AG08396 (cell line): ENCODE results near the gene EXD1.
"Not testable (repeated sequence)": the region's sequence is repeated elsewhere in the genome, so short reads cannot be mapped to it uniquely, and the experiment has no call there.

Experiments used
- DNase-seq: peaks from one replicate; pipeline ENCODE4 v3.0.0; 2012; ENCODE audit warnings: low spot score, mixed read lengths

Gene EXD1, protein sequence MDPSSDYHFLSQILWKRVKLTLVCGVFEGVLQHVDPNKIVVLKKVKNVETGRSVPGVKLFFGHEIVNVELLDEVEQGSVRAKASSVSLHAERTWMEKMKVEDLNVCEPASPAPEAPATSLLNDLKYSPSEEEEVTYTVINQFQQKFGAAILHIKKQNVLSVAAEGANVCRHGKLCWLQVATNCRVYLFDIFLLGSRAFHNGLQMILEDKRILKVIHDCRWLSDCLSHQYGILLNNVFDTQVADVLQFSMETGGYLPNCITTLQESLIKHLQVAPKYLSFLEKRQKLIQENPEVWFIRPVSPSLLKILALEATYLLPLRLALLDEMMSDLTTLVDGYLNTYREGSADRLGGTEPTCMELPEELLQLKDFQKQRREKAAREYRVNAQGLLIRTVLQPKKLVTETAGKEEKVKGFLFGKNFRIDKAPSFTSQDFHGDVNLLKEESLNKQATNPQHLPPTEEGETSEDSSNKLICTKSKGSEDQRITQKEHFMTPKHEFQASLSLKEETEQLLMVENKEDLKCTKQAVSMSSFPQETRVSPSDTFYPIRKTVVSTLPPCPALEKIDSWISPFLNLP

DNA sequence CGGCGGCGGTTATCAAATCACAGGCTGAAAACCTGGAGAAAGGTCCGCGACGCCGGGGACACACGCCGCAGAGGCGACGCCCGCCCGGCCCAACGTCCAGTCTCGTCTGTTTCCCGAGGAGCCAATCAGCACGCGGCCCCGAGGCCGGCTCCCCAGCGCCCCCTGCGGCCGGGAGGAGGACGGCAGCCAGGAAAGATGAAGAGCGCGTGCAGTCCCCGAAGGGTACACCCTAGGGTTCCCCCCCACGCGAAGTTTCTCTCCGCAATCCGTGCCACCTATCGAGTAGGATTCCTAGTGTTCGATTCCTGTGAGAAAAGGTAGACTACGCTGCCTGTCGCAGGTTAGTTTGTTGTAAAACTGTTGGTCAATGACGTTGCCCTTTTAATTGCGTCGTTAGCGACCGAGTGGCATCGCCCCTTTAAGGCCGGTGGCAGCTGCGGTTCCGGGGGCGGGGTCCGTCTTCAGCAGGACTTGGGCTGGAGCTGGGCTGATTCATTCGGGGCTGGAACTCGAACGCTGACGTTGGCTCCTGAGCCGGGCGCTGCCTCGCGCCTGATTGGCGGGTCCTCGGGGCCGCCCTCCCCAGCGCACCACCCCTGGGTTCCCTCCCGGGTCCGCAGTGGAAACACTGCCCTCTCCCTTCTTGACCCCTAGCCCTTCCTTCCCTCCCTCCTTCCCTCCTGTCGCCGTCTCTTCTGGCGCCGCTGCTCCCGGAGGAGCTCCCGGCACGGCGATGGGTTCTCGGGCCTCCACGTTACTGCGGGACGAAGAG, at the start of gene EXD1, which contains the start of gene CHP1:
Gene EXD1, minus strand, starts transcription at position 108 of the 772 bp plus-strand sequence. CDS start 4,182 bp downstream, outside the sequence.
Gene CHP1, plus strand, starts transcription at position 619 of the 772 bp plus-strand sequence. Its CDS starts 115 bp downstream, at position 734.
- DNase-seq, result peak; percentile 96

DNA sequence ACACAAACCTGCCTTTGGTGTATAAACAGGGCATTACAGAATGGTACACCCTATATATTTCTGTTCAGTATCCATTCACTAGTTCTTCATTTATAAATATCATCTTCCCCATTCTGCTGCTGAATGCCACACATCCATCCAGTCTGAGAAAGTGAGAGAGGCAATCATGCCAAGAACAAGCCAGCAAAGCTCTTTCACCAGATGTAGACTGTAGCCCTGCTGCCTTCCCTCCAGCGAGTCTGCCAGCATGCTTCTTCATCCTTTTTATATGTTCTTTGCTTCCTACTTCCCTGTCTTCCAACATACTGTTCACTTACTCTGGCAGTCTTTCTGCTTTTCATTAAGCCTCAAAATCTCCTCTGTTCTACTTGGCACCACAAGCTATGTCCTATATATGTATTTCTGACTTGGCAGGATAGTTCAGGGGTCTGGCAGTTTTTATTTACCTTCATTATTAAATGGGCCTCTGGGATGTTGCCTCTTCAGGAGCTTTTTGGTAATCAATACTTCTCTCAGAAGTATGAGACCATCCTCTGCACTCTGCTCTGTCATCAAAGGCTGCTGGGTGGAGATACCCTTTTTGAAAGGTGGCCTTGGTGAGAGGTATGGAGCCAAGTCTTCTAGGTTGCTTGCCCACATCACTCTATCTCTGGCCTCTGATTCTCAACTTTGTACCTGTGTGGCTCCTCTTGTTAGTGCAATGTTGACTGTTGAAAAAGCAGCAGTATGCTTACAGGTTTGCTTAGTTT, 49.2 kb upstream of the EXD1 start:
- DNase-seq, result no peak

DNA sequence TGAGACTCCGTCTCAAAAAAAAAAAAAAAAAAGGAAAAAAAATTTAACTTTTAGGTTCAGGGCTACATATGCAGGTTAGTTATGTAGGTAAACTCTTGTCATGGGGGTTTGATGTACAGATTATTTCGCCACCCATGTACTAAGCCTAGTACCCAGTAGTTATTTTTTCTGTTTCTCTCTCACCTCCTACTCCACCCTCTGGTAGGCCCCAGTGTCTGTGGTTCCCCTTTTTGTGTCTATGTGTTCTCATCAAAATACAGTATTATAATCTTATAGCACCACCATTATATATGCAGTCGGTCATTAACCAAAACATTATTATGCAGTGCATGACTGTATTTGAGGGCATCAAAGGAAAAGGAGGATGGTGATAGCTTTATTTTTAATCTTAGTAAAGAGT, 47.8 kb upstream of the EXD1 start:
- no peak for DNase-seq

DNA sequence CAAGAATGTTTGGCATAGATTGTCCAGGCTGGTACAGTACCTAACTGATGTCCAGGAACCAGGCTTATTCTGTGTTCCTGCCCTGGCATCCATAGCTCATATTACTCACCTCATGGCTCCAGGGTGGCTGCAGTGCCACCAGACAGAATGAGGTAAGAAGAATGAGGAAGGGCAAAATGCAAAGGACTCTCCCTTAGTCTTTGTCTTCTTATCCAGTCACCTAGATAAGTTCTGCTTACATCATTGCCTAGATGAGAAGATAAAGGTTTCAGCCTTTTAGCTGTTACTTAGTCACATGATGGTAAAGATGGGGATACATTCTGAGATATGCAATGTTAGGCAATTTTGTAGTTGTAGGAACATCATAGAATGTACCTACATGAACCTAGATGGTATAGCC, 46.3 kb upstream of the EXD1 start:
- no peak for DNase-seq

DNA sequence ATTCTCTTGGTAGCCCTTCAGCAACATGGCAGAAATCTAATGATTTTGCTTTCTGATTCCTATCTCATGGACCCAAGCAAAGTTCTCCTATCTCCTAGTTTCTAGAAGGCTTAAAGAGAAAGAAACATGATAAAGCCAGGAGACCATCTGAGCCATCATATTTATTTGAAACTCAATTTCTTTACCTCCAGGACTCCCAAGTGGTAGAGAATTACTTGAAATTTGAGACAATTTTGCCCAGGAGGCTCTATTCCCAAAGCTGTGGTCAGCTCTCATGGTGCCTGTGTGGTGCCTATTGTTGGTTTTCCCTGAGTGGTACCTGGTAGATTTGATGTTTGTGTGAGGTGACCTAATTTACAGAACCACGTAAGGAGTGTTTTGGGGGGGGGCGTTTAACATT, 39.3 kb upstream of the EXD1 start:
- no peak for DNase-seq

DNA sequence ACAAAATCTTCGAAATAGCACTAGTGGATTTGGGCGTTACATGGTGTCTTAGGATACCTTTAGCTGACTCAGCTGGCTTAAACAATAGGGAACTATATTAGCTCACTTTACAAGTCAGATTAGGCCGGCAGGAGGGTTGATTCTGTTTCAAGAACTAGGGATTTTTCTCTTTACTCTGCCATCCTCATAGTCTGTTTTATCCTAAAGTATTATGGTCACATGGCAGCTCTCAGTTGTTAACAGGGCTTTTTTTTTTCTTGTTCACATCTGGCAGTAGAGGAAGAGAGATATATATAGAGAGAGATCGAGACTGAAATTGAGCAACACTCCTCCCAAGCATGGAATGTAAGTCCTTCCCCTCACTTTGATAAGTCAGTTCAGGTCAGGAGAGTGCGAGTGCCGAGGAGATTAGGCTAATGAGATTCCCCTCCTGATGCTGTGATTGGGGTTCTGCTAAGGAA, 33.4 kb upstream of the EXD1 start:
- no peak for DNase-seq

DNA sequence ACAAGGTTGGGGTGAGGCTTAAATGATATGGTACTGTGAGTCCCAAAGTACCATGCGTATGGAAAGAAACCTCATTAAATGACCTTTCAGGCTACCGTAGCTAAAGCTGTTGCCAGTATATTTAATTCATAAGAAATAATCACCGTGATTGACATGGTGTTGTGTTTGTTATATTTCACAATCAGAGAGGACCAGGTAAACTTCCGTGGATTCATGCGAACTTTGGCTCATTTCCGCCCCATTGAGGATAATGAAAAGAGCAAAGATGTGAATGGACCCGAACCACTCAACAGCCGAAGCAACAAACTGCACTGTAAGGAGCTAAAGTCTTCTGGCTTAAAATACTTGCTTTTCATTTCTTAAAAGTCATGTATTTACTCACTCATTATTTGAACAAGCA, 32.0 kb upstream of the EXD1 start:
- DNase-seq, result no peak

DNA sequence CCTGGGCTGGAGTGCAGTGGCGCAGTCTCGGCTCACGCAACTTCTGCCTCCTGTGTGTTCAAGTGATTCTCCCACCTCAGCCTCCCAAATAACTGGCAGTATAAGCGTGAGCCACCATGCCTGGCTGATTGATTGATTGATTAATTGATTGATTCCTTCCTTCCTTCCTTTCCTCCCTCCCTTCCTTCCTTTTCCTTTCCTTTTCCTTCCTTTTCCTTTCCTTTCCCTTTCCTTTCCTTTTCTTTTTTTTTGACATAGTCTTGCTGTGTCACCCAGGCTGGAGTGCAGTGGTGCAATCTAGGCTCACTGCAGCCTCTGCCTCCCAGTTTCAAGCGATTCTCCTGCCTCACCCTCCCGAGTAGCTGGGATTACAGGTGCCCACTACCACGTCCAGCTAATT, 30.4 kb upstream of the EXD1 start:
- not testable (repeated sequence) for DNase-seq

DNA sequence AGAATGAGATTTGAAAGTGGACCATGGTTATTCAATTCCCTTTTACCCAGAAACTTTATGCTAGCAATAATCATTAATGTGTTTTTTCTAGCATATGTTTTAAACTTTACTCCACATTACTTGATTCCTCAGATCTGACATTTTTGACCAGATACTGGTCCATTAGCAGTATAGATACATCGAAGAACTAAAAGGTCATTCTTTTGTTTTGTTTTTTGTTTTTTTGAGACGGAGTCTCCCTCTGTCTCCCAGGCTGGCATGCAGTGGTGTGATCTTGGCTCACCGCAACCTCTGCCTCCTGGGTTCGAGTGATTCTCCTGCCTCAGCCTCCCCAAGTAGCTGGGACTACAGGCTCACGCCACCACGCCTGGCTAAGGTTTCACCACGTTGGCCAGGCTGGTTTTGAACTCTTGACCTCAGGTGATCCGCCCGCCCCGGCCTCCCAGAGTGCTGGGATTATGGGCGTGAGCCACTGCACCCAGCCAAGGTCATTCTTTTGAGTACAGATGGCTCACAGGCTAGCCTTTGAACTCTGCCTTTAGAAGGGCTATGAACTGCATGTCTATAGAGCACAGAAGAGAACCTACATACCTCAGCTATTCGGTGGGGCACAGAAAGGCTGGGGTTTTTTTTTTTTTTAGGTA, 29.1 kb upstream of the EXD1 start:
- DNase-seq, result no peak

DNA sequence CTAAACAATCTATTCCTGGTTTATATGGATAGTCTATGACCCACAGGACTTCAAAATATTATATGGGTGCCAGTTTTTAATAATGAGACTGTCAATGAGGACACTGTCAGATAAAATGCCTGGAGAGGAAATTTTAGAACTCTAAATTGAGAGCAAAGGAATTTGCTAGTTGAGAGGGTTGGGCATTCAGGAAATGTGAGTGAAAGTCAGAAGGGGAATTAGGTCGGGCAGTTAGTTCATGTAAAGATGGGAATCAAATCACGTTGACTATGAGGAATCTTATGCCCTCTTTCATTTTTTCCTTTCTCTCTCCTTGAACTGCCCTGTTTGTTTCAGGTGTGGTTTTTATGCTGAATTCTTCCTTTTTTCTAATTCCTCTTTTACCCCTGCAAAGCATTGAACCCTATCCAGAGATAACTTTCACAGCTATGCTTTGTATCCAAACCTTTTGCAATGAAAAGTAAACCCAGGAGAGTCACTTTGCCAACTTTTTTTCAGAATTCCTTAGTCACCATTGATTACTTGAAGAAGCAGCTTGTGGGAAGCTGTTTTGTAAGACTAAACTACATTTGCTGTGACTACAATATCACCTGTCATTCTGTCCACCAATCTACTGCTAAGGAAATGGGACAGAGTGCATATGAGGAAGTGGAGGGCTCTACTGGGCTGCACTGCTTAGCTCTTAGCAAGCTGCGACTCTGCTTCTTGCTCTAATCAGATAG, 28.4 kb upstream of the EXD1 start:
- peak; percentile 22 for DNase-seq

DNA sequence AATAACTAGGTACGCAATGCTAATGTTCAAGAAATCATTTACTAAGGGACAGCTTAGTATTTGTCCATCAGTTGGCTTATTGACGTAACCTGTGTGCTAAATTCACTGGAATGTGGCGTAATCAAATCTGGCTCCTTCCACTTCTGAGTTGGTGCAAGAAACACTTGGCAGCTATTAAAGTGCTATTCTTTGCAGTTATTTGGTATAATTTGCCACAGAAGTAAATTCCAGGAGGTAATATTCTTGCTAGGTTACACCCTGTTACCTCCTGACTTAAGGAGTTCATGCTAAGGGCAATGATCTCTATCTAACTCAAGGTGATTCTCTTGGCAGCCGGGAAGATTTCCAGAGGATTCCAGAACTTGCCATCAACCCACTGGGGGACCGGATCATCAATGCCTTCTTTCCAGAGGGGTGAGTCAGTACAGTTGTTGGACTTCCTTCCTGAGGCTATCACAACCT, 26.1 kb upstream of the EXD1 start:
- DNase-seq, result no peak

DNA sequence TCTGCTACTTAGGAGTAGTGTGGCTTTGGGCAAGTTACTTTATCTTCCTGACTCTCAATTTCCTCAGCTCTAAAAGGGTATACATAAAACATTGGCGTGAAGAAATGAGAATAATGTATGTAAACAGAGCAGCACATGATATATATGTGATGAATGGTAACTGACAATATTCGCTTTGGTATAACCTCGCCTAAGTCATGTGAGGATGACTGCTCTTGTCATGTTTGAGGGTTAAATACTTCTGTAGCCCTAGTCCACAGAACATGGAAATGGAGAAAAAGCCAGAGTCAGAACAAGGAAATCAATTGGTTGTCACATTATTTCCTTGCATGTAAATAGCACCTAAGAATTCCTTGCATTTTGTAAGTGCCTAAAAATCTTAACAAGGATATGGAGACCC, 25.5 kb upstream of the EXD1 start:
- no peak for DNase-seq

DNA sequence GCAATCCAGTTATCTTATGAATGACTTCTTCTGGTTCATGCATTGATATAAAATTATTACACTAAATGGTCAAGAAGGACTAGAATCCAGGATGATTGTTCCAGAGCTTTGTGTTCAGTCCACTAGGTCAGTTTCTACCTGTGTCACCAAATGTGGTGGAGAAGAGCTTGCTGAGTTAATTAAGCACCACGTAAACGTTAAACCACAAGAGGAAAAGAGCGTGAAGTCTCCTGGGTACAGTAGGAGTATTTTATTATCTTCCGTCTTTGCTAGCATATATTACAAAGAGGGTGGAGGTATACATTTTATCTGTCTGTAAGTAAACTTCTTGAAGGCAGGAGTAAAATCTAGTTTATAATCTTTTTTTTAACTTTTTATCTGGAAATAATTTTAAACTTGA, 24.0 kb upstream of the EXD1 start:
- DNase-seq, result no peak

DNA sequence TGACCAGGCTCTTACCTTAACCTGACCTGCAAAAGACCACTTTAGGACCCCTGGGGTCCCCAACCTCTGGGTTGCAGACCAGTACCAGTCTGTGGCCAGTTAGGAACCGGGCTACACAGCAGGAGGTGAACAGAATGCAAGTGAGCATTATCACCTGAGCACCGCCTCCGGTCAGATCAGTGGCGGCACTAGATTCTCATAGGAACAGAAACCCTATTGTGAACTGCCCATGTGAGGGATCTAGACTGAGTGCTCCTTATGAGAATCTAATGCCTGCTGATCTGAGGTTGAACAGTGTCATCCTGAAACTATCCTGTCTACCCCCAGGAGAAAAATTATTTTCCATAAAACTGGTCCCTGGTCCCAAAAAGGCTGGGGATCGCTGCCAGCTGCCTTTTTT, 20.9 kb upstream of the EXD1 start:
- DNase-seq, result no peak

DNA sequence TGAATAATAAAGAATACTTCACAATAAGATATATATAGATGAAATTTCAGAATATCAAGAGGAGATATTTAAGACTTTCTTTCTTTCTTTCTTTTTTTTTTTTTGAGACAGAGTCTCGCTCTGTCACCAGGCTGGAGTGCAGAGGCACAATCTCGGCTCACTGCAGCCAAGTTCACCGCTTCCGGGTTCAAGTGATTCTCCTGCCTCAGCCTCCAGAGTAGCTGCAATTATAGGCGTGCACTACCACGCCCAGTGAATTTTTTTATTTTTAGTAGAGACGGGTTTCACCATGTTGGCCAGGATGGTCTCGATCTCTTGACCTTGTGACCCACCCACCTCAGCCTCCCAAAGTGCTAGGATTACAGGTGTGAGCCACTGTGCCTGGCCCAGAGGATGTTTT, 20.2 kb upstream of the EXD1 start:
- DNase-seq, result not testable (repeated sequence)

DNA sequence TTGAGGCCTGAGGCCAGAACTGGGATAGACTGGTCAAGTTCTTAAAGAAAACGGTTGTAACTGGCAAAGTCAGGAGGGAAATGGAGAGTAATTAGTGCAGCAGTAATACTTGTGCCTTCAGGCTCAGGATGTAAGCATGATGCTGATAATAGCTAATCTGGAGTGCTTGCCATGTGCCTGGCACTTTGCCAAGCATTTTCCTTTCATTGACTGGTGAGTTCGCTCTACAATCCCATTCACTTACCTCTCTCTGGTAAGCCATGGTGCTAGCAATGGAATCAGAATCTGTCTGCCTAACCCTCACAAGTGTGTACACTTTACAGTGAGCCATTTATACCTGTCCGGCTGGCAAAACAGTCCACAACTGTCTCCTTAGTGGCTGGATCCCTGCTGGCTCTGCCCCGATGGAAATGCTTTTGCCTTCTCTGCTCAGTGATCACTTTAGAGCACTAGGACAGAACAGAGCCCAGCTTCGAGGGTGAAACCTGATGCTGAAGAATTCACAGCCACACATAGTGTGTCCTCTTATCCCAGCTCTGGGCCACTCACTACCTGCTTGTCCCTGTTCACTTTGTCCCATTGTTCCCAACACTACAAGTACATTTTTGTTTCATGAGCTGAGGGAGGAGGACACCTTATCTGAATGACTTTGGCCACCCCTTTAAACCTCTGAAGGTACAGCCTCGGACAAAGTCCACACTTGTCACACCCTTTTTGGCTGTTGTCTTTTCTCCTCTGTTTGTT, 10.8 kb upstream of the EXD1 start:
- DNase-seq, result no peak

DNA sequence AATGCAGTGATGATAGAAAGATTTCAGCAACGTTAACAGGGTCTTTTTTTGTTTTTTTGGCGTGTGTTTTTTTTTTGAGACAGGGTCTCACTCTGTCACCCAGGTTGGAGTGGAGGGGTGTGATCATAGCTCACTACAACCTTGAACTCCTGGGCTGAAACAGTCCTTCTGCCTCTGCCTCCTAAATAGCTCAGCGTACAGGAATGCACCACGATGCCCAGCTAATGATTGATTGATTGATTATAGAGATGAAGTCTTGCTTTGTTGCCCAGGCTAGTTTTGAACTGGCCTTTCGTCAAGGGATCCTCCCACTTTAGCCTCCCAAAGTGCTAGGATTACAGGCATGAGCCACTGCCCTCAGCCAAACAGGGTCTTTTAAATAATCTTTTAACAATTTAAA, 7.5 kb upstream of the EXD1 start:
- DNase-seq, result no peak

DNA sequence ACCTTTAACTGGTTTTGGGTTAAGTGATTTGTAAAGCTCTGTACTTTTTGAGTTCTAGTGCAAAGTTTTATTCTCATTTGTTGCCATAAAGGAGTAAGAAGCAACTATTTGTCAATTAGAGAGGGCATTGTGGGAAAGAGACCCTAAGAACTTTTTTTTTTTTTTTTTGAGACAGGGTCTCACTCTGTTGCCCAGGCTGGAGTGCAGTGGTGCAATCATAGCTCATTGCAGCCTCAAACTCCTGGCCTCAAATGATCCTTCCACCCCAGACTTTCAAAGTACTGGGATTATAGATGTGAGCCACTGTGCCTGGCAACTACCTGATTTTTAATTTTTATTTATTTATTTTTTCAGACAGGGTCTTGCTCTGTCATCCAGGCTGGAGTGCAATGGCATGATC, 5.4 kb upstream of the EXD1 start:
- no peak for DNase-seq

DNA sequence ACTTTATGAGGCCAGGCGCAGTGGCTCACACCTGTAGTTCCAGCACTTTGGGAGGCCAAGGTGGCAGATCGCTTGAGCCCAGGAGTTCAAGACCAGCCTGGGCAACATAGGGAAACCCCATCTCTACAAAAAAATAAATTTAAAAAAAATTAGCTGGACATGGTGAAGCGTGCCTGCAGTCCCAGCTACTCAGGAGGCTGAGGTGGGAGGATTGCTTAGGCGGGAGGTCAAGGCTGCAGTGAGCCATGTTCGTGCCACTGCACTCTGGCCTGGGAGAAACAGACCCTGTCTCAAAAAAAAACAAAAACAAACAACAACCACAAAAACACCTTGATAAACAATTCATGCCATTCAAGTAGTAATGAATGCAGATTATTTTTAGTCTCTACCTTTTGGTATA, 4.7 kb upstream of the EXD1 start:
- DNase-seq, result not testable (repeated sequence)

DNA sequence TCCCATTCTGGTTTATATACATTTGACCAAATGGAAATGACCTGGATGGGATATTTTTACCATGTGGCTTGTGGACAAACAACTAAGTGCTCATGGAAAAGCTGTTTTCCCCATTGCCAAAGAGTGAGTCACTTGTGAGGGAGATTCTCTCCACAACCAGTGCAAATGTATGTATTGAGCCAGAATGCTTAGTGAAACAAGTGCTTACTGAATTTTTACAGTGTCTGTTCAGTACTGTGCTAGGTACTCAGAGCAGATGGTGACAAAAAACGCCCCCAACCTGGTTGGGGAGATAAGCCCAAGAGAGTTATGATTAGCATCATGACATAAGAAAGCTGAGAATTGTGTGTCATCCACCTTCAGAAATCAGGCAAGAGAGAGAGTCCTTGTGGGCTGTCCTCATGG, 2.8 kb upstream of the EXD1 start:
- DNase-seq, result peak; percentile 57
